ENCODE results near the gene NRG4. TPM values are rescaled to one million over a fixed set of nuclear protein-coding genes. Genes with fewer than 3 reads are reported as not detected.

The NRG4 gene
- total and polyA plus RNA-seq, 9 of the 15 experiments (the other 6 are each of a cell fraction or from before 2014, with no cell fraction given), result 0.33 to 2.5 (median 0.76) TPM

GRCh38 chr15:75903331-75904239, 108.6 kb downstream of the NRG4 start, which contains the start of gene FBXO22 (continued):
- TF ChIP-seq FOXK2 (conservative IDR thresholded peaks at IDR 0.05 in 1 of 2, IDR thresholded peaks at IDR 0.05 in 1 of 2; ENCODE audit: low read depth in 2 of 2) (peak; percentile 72 to 78), GTF2E2 (tag; IDR thresholded peaks at IDR 0.05) (no peak), ELF1 (tag; IDR thresholded peaks at IDR 0.05) (peak; percentile 81), ZNF398 (CRISPR knock-in tag; IDR thresholded peaks at IDR 0.05) (no peak), ZBTB17 (CRISPR knock-in tag; IDR thresholded peaks at IDR 0.05) (0 out of 2 replicates have a peak, but pooled peaks have one; percentile 41), ETV5 (CRISPR knock-in tag; IDR thresholded peaks at IDR 0.05; ENCODE audit: low read depth) (peak; percentile 73; the same call in 1 of the 2 replicates), JUN (IDR thresholded peaks at IDR 0.05; ENCODE audit: borderline replicate concordance, low read depth, low read length) (no peak; the same call in 1 of the 2 replicates), JUN (CRISPR knock-in tag; IDR thresholded peaks at IDR 0.05; ENCODE audit: borderline replicate concordance) (no peak), HMBOX1 (IDR thresholded peaks at IDR 0.05) (0 out of 2 replicates have a peak, but pooled peaks have one; percentile 23), DNMT1 (IDR thresholded peaks at IDR 0.05) (no peak), SRSF7 (optimal IDR thresholded peaks at IDR 0.05; ENCODE audit: low read depth, low read length) (no peak), TBL1XR1 (IDR thresholded peaks at IDR 0.05; ENCODE audit: low read length in 2 of 2) (peak in 1 of 2 experiments; percentile 50; a peak in 2 of 4 replicates), CREM (IDR thresholded peaks at IDR 0.05; ENCODE audit: low read depth) (peak; percentile 91), TEAD1 (CRISPR knock-in tag; IDR thresholded peaks at IDR 0.05) (peak in 1 of 2 experiments; percentile 82; a peak in 2 of 4 replicates), ARID3A (IDR thresholded peaks at IDR 0.05; ENCODE audit: borderline replicate concordance, low read depth, low read length) (no peak), NR2F6 (CRISPR knock-in tag; IDR thresholded peaks at IDR 0.05) (no peak), ZBTB12 (CRISPR knock-in tag; IDR thresholded peaks at IDR 0.05) (peak; percentile 55), SLC30A9 (CRISPR knock-in tag; IDR thresholded peaks at IDR 0.05) (no peak), ZFP1 (CRISPR knock-in tag; IDR thresholded peaks at IDR 0.05) (no peak), SNRNP70 (optimal IDR thresholded peaks at IDR 0.05; ENCODE audit: low read depth, low read length) (no peak), TAF1 (IDR thresholded peaks at IDR 0.05; ENCODE audit: control insufficient read depth, extremely low read depth, insufficient read depth, low read length, severe bottlenecking) (peak; percentile 89), FOXP1 (CRISPR knock-in tag; IDR thresholded peaks at IDR 0.05) (peak; percentile 41; the same call in 1 of the 2 replicates)
